Brain microvascular endothelial cell (primary cell): ENCODE results near the gene STAT5A.
"Not testable (repeated sequence)": the region's sequence is repeated elsewhere in the genome, so short reads cannot be mapped to it uniquely, and the experiment has no call there.

ENCODE experiments used
- DNase-seq: peaks from one replicate; pipeline ENCODE4 v3.0.0-alpha.2; 2020
- H3K27ac ChIP-seq: fragments of 250-450 bp; sonication (Bioruptor Pico); 2 replicates; pipeline ENCODE4 v1.5.1; 2020; ENCODE audit warnings: mild to moderate bottlenecking, moderate library complexity
- H3K27me3 ChIP-seq: fragments of 250-450 bp; sonication (Bioruptor Pico); replicated peaks from 2 replicates; pipeline ENCODE4 v1.5.1; 2020; ENCODE audit warnings: mild to moderate bottlenecking
- H3K36me3 ChIP-seq: fragments of 250-450 bp; sonication (Bioruptor Pico); replicated peaks from 2 replicates; pipeline ENCODE4 v1.5.1; 2020; ENCODE audit warnings: mild to moderate bottlenecking
- H3K4me3 ChIP-seq: 2 replicates; pipeline ENCODE4 v1.5.1; 2011; ENCODE audit warnings: low read depth, mild to moderate bottlenecking, control low read depth, low read length, moderate library complexity
- CTCF ChIP-seq: IDR thresholded peaks from 2 replicates; pipeline ENCODE4 v1.5.1; 2011; ENCODE audit warnings: low read depth, mild to moderate bottlenecking, moderate library complexity, low read length, control low read depth, inconsistent platforms; ENCODE audit errors: missing control alignments
- in situ Hi-C: cut with HindIII; loops from 2 replicates; pipeline ENCODE4 v1.10.0; 2017; ENCODE audit warnings: low sequenced_read_pairs, low pct_ligation_motif_present

STAT5A gene

GRCh38 chr17:42303694-42304093, 15.4 kb downstream of the STAT5A start:
- no peak overlapping the region for H3K4me3 ChIP-seq
- in situ Hi-C loops: loop anchor here (25.0 kb wide), 1 partner anchor 209 kb away; no protein-coding TSS in a partner anchor
- H3K27ac ChIP-seq: no peak overlapping the region
- no peak for DNase-seq
- no peaks in the 10 kb centered on the region for H3K36me3 ChIP-seq
- no peaks in the 10 kb centered on the region for H3K27me3 ChIP-seq
- no peak for TF ChIP-seq CTCF

- no peak for DNase-seq
- H3K36me3 ChIP-seq: no peaks in the 10 kb centered on the region
- no peak for TF ChIP-seq CTCF
- H3K27me3 ChIP-seq: no peaks in the 10 kb centered on the region
- in situ Hi-C loops: loop anchor here (25.0 kb wide), 1 partner anchor 208 kb away; no protein-coding TSS in a partner anchor
- H3K27ac ChIP-seq: no peak overlapping the region
- H3K4me3 ChIP-seq: no peak overlapping the region
Observed at GRCh38 chr17:42304187-42305030, 16.1 kb downstream of the STAT5A start.

- H3K36me3 ChIP-seq, H3K4me3 ChIP-seq, DNase-seq, H3K27ac ChIP-seq, H3K27me3 ChIP-seq: not testable (repeated sequence)
- in situ Hi-C loops: loop anchor here (25.0 kb wide), 1 partner anchor 207 kb away; no protein-coding TSS in a partner anchor
Observed at GRCh38 chr17:42305031-42305330, 16.7 kb downstream of the STAT5A start.

- no peak for TF ChIP-seq CTCF
- H3K27ac ChIP-seq: no peak overlapping the region
- DNase-seq: no peak
- in situ Hi-C loops: loop anchor here (25.0 kb wide), 1 partner anchor 207 kb away; no protein-coding TSS in a partner anchor
- peaks cover 6% of the 10 kb centered on the region for H3K36me3 ChIP-seq
- H3K27me3 ChIP-seq: no peaks in the 10 kb centered on the region
- no peak overlapping the region for H3K4me3 ChIP-seq
Observed at GRCh38 chr17:42305543-42306384, 17.5 kb downstream of the STAT5A start.

GRCh38 chr17:42306385-42306667, 18.0 kb downstream of the STAT5A start:
- no peak for DNase-seq
- H3K36me3 ChIP-seq: peaks cover 11% of the 10 kb centered on the region
- no peak overlapping the region for H3K27ac ChIP-seq
- no peak overlapping the region for H3K4me3 ChIP-seq
- in situ Hi-C loops: loop anchor here (25.0 kb wide), 1 partner anchor 206 kb away; no protein-coding TSS in a partner anchor
- no peak for TF ChIP-seq CTCF
- H3K27me3 ChIP-seq: no peaks in the 10 kb centered on the region

GRCh38 chr17:42307362-42307927, 19.1 kb downstream of the STAT5A start:
- no peak for DNase-seq
- peaks cover 11% of the 10 kb centered on the region for H3K36me3 ChIP-seq
- no peak overlapping the region for H3K4me3 ChIP-seq
- H3K27ac ChIP-seq: no peak overlapping the region
- TF ChIP-seq CTCF: no peak
- in situ Hi-C loops: loop anchor here (25.0 kb wide), 1 partner anchor 205 kb away; no protein-coding TSS in a partner anchor
- H3K27me3 ChIP-seq: no peaks in the 10 kb centered on the region
